ENCODE measurements around the gene SFTPD.

DNA sequence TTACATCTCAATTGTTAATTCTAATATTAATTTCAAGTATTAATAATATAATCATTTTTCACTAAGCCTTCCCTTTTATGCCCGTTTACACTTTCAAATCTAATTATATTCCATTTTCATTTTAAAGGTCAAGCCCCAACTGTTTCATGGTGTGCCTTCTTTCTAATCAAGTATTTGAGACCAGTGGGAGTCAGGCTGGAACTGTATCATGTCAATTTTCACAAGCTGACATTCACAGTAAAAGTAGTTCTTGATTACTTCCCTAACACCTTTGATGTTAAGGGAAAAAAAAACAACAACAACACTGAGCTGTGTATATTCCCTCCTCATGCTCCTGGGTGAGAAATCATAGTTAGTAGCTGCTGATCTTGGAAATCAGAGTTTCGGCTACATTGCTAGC lies 38.1 kb downstream of the SFTPD start:
- no peak for TF ChIP-seq POLR2A (IDR thresholded peaks at IDR 0.05)
- TF ChIP-seq, protein P1, sequence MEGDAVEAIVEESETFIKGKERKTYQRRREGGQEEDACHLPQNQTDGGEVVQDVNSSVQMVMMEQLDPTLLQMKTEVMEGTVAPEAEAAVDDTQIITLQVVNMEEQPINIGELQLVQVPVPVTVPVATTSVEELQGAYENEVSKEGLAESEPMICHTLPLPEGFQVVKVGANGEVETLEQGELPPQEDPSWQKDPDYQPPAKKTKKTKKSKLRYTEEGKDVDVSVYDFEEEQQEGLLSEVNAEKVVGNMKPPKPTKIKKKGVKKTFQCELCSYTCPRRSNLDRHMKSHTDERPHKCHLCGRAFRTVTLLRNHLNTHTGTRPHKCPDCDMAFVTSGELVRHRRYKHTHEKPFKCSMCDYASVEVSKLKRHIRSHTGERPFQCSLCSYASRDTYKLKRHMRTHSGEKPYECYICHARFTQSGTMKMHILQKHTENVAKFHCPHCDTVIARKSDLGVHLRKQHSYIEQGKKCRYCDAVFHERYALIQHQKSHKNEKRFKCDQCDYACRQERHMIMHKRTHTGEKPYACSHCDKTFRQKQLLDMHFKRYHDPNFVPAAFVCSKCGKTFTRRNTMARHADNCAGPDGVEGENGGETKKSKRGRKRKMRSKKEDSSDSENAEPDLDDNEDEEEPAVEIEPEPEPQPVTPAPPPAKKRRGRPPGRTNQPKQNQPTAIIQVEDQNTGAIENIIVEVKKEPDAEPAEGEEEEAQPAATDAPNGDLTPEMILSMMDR (IDR thresholded peaks at IDR 0.05): no peak
- TF ChIP-seq EP300 (IDR thresholded peaks at IDR 0.05): no peak
- TF ChIP-seq POLR2AphosphoS5 (IDR thresholded peaks at IDR 0.05): no peak
